Endothelial cell (in vitro differentiated cells): Measurements from ENCODE around the gene STAG1. TPM values are rescaled to one million over a fixed set of nuclear protein-coding genes. Genes with fewer than 3 reads are reported as not detected.
"Not testable (repeated sequence)": the region's sequence is repeated elsewhere in the genome, so short reads cannot be mapped to it uniquely, and the experiment has no call there.

ENCODE experiments used
- DNase-seq: peaks from one replicate; pipeline ENCODE4 v3.0.0; 2021; ENCODE audit warnings: low spot score
- H3K27ac Mint-ChIP-seq: one replicate; pipeline ENCODE4 v1.8.0; 2021; ENCODE audit warnings: mixed read lengths, inconsistent platforms; ENCODE audit not compliant: unreplicated experiment
- H3K27me3 Mint-ChIP-seq: one replicate; pipeline ENCODE4 v1.8.0; 2021; ENCODE audit warnings: mild to moderate bottlenecking, moderate library complexity, mixed read lengths, inconsistent platforms; ENCODE audit not compliant: unreplicated experiment
- H3K36me3 Mint-ChIP-seq: one replicate; pipeline ENCODE4 v1.8.0; 2021; ENCODE audit warnings: mild to moderate bottlenecking, low read depth, mixed read lengths, inconsistent platforms; ENCODE audit not compliant: unreplicated experiment
- H3K4me1 Mint-ChIP-seq: one replicate; pipeline ENCODE4 v1.8.0; 2021; ENCODE audit warnings: mild to moderate bottlenecking, mixed read lengths, inconsistent platforms; ENCODE audit not compliant: unreplicated experiment
- H3K4me3 Mint-ChIP-seq: one replicate; pipeline ENCODE4 v1.8.0; 2021; ENCODE audit warnings: mild to moderate bottlenecking, mixed read lengths, inconsistent platforms; ENCODE audit not compliant: unreplicated experiment
- H3K9me3 Mint-ChIP-seq: one replicate; pipeline ENCODE4 v1.8.0; 2021; ENCODE audit warnings: mixed read lengths, inconsistent platforms; ENCODE audit not compliant: unreplicated experiment
- CTCF ChIP-seq: fragments of 200-600 bp; sonication (generic); IDR thresholded peaks from one replicate; pipeline ENCODE4 v1.5.0; 2021; ENCODE audit warnings: antibody characterized with exemption; ENCODE audit not compliant: unreplicated experiment
- total RNA-seq: library from RNA; stranded (reverse); fragmentation: NEBNext Ultra II Directional; extraction: Animal tissue kit (Norgen Biotek cat#: 25700); gene quantifications from one replicate; pipeline ENCODE4 v1.2.1, GENCODE V29; 2021; ENCODE audit not compliant: unreplicated experiment

The STAG1 gene
- total RNA-seq, 1 donor from 2014 or later: 30.0 TPM

DNA sequence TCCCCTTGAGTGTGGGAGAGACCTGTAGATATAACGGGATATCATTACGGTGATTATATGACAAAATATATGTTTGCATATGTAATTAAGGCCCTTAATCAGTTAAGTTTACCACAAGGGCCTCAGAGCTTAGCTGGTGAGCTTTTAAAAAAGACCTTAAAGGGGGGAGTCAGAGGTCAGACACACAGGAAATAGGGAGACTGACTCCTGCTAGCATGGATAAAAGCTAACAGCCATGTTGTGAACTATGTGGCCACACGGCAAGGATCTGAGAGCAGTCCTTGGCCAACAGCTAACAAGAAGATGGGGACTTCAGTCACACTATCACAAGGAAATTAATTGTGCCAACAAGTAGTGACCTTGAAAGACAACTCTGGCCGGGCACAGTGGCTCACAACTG lies 3.1 kb downstream of the STAG1 start:
- Mint-ChIP-seq H3K27ac (peak overlapping the region; percentile 40), H3K9me3 (no peaks in the 10 kb centered on the region), H3K4me3 (no peak overlapping the region), H3K36me3 (peaks cover 8% of the 10 kb centered on the region), H3K4me1 (peaks cover 45% of the 10 kb centered on the region), H3K27me3 (peaks cover 14% of the 10 kb centered on the region)
- no peak for TF ChIP-seq CTCF
- no peak for DNase-seq

- no peak for TF ChIP-seq CTCF
- Mint-ChIP-seq H3K4me3 (no peak overlapping the region), H3K27me3 (peaks cover 3% of the 10 kb centered on the region), H3K4me1 (peaks cover 30% of the 10 kb centered on the region), H3K36me3 (peaks cover 1% of the 10 kb centered on the region), H3K27ac (no peak overlapping the region), H3K9me3 (no peaks in the 10 kb centered on the region)
- DNase-seq: no peak
Observed at GRCh38 chr3:136745916-136746315, 6.3 kb downstream of the STAG1 start.

GRCh38 chr3:136741063-136741462 lies 11.1 kb downstream of the STAG1 start:
- TF ChIP-seq CTCF: no peak
- no peak overlapping the region for H3K4me3 Mint-ChIP-seq
- H3K27me3 Mint-ChIP-seq: no peaks in the 10 kb centered on the region
- no peak for DNase-seq
- H3K36me3 Mint-ChIP-seq: no peaks in the 10 kb centered on the region
- no peak overlapping the region for H3K27ac Mint-ChIP-seq
- peaks cover 17% of the 10 kb centered on the region for H3K4me1 Mint-ChIP-seq
- no peaks in the 10 kb centered on the region for H3K9me3 Mint-ChIP-seq

- H3K4me1 Mint-ChIP-seq: peaks cover 14% of the 10 kb centered on the region
- H3K36me3 Mint-ChIP-seq: no peaks in the 10 kb centered on the region
- TF ChIP-seq CTCF: no peak
- H3K27me3 Mint-ChIP-seq: no peaks in the 10 kb centered on the region
- no peak overlapping the region for H3K27ac Mint-ChIP-seq
- no peaks in the 10 kb centered on the region for H3K9me3 Mint-ChIP-seq
- H3K4me3 Mint-ChIP-seq: no peak overlapping the region
- DNase-seq: no peak
Observed at GRCh38 chr3:136740351-136740958, 11.7 kb downstream of the STAG1 start.

DNA sequence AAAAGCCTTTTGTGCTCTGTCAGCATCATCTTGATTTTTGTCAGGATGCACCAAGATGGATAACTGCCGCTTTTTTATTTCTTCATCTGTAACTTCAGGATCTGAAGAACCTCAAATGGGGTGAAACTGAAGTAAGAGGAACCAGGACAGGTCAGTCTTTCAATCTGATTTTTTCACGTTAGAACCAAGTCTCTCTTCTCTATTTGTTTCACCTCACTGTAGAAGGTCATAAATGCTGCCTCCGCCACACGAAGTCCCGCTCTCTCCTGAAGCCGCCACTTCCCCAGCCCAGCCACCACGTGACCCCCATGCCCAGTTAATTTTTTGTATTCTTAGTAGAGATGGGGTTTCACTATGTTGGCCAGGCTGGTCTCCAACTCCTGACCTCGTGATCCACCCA lies 15.2 kb downstream of the STAG1 start:
- Mint-ChIP-seq H3K4me1 (peaks cover 27% of the 10 kb centered on the region), H3K27ac (peak overlapping the region; percentile 21)
- not testable (repeated sequence) for H3K27me3 Mint-ChIP-seq, H3K36me3 Mint-ChIP-seq, H3K4me3 Mint-ChIP-seq, DNase-seq, H3K9me3 Mint-ChIP-seq
